Heart left ventricle (tissue), 16 donors: ENCODE measurements around the gene MSGN1. TPM values are rescaled to one million over a fixed set of nuclear protein-coding genes. Genes with fewer than 3 reads are reported as not detected.

Experiments used
- ATAC-seq, 4 donors: fragments of 200-7000 bp; cut with Tn5 transposase; one replicate each; pipeline ENCODE4 v1.9.1; 2020 to 2022; ENCODE audit warnings: moderate library complexity in 4 of 4, mild to moderate bottlenecking in 3 of 4, moderate number of reproducible peaks in 1 of 4
- DNase-seq, 5 donors: peaks; one replicate each; pipeline ENCODE4 v3.0.0-alpha.2; 2020
- H3K27ac ChIP-seq, 12 donors: fragments of 200-600 bp; sonication (generic) in 4 of 12; one replicate each; pipeline versions ENCODE4 v1.5.0 to v1.8.0; 2016 to 2022; ENCODE audit warnings: mild to moderate bottlenecking in 2 of 12
- H3K27me3 ChIP-seq, 9 donors: fragments of 200-600 bp; sonication (generic) in 2 of 9; one replicate each; pipeline versions ENCODE4 v1.5.1 to v1.8.0; 2016 to 2022; ENCODE audit warnings: mild to moderate bottlenecking in 3 of 9
- H3K36me3 ChIP-seq, 9 donors: fragments of 200-600 bp; sonication (generic) in 2 of 9; one replicate each; pipeline versions ENCODE4 v1.5.0 to v1.8.0; 2018 to 2022; ENCODE audit warnings: mild to moderate bottlenecking in 2 of 9
- H3K4me1 ChIP-seq, 12 donors: fragments of 200-600 bp; sonication (generic) in 4 of 12; one replicate each; pipeline versions ENCODE4 v1.5.0 to v1.8.0; 2016 to 2022; ENCODE audit warnings: mild to moderate bottlenecking in 3 of 12
- H3K4me3 ChIP-seq, 12 donors: fragments of 200-600 bp; sonication (generic) in 4 of 12; one replicate each; pipeline versions ENCODE4 v1.5.0 to v1.8.0; 2017 to 2022; ENCODE audit warnings: mild to moderate bottlenecking in 9 of 12, moderate library complexity in 4 of 12
- H3K9me3 ChIP-seq, 12 donors: fragments of 200-600 bp; sonication (generic) in 4 of 12; one replicate each; pipeline versions ENCODE4 v1.5.0 to v1.8.0; 2016 to 2022; ENCODE audit warnings: mild to moderate bottlenecking in 1 of 12
- CTCF ChIP-seq, 12 donors: fragments of 200-600 bp; sonication (generic) in 4 of 12; IDR thresholded peaks; one replicate each; pipeline versions ENCODE4 v1.5.0 to v1.8.0; 2018 to 2022; ENCODE audit warnings: antibody characterized with exemption in 12 of 12, mild to moderate bottlenecking in 5 of 12
- POLR2A ChIP-seq, 2 donors: fragments of 450-650 bp; IDR thresholded peaks; one replicate each; pipeline ENCODE4 v1.6.1; 2017; ENCODE audit warnings: antibody characterized with exemption in 2 of 2, mild to moderate bottlenecking in 2 of 2, moderate library complexity in 2 of 2
- WGBS, 4 donors: extraction: QIAGEN DNeasy Blood & Tissue Kit in 2 of 4; methylation state at CpG; one replicate each; pipeline versions ENCODE4 v1.1.5 to v1.1.7; 2013 to 2018; 5-methylcytosine and 5-hydroxymethylcytosine counted together
- intact Hi-C, 10 donors: fragments of 100-400 bp; cut with DNase I; formaldehyde crosslinking; loops; one replicate each; pipeline versions ENCODE4 v1.11.1 to v1.14.2; 2022
- polyA plus RNA-seq, 2 donors: library from polyadenylated mRNA; stranded (reverse); fragments of 200-250 nt; gene quantifications; one replicate each; pipeline ENCODE4 v1.2.3, GENCODE V29; 2013
- total RNA-seq, 9 donors: library from RNA; depleted of rRNA in 2 of 9; stranded (reverse); fragments of >200 nt in 2 of 9; fragmentation: NEBNext Ultra II Directional in 3 of 9; extraction: Animal tissue kit (Norgen Biotek cat#: 25700) in 3 of 9; gene quantifications; one replicate each; pipeline versions ENCODE4 v1.1.0 to v1.2.4, GENCODE V29; 2016 to 2023
- donor health status: ischemic (EF 13 %, LVEDD 7.1; RV severe dilation, severe dysfunction).
- donor health status: healthy with polysubstance abuse.
- donor health status: DM: no; HTN: yes; CAD: no.
- donor health status: DM: no; HTN: no; CAD: no.
- donor health status: ischemic (EF 25% LVEDD 6.9; RV normal size, moderate dysfunction).
- donor health status: ischemic (EF 25% LVEDD 5.7; RV mildly dilated, moderate dysfunction).
- donor health status: healthy.
- donor health status: DM: yes; HTN: yes; CAD: no.
- donor health status: ischemic (EF 35%, LVEDD 5.7; RV mildly dilated, moderate dysfunction).
- donor health status: nonischemic (EF 11% LVEDD 7.7; RV severe dilation, severe dysfunction).
- donor health status: DM: yes; HTN: yes; CAD: no.
- donor health status: PGD.
- donor health status: ischemic (EF 29% LVEDD 5.4; RV normal size, mild dysfunction).
- donor health status: nonischemic (EF 23%, LVEDD 6.1; RV moderate dilation, normal function).

Gene MSGN1
- total and polyA plus RNA-seq, 11 donors, result not detected

DNA sequence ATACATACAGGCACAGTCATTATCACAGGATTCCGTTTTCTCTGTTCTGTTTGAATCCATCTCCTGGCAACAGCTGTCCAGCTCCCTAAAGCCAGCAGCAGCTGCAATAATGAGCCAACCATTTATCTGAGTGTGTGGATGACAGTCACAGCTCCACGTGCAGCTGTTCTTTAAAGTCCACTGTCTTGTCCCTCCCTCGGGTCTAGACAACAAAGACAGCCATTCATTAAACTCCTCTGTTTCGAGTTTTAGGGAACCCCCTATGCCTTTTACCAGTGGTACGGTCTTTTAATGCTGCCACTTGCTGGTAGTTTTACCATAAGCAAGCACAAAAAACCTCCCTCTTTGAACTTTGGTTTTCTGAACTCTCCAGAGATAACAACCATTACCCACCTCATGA, 16.0 kb upstream of the MSGN1 start:
- WGBS, 4 donors, result 33 to 57% (median 48%) methylated on average over 4 to 5 of the region's 5 CpGs
- no peaks in the 10 kb centered on the region for H3K36me3 ChIP-seq
- no peaks in the 10 kb centered on the region for H3K27me3 ChIP-seq
- ATAC-seq (peak; percentile 81 to 93 (median 90)), DNase-seq (peak in 2 of 5 donors; percentile 36 to 37)
- H3K4me3 ChIP-seq, result peak overlapping the region in 1 of 12 donors; percentile 6
- peak overlapping the region in 1 of 12 donors; percentile 61 for H3K27ac ChIP-seq
- no peaks in the 10 kb centered on the region for H3K9me3 ChIP-seq
- peaks cover 0 to 21% (median 11%) of the 10 kb centered on the region in 12 donors for H3K4me1 ChIP-seq
- intact Hi-C loops, result loop anchor here in 1 of 10 donors (2.0 kb wide), 1 partner anchor 21 kb away; no protein-coding TSS in a partner anchor
- no peak for TF ChIP-seq POLR2A (IDR thresholded peaks at IDR 0.05)
- no peak for TF ChIP-seq CTCF (IDR thresholded peaks at IDR 0.05)

DNA sequence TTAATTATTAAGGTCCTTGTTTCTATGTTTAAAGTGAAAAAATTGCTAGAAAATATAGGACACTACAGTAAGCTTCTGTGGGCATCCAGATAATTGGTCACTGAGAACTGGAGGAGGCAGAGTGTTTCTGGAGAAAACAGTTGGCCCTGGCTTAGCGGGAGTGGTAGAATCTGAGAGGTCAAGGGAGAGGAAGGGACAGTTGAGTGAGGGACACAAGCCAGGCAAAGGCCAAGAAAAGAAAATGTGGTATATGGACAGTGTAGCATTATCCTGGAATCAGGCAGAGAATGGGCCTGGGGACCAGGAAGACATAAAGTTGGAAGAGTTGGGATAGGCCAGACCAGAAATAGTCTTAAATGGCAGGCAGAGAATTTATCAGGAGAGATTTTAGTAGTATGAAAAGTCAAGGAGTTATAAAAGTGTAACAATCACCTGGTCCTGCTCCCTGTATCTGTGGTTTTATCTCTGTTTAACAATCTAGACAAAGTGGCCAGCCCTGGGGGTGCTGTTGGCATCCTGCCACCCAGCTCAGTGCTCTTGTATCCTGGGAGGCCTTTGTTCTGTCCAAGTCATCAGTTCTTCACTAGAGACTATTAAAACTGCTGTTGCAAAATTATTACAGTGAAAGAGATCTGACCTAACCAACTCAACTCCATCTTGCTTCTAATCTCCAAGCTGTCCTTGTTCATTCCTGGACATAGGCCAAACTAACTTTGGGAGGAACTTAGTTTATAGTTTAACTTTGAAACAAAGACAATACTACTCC, 15.4 kb upstream of the MSGN1 start:
- Histone ChIP-seq H3K36me3 (no peaks in the 10 kb centered on the region), H3K27me3 (no peaks in the 10 kb centered on the region), H3K4me3 (no peak overlapping the region), H3K27ac (peak overlapping the region in 1 of 12 donors; percentile 61), H3K9me3 (no peaks in the 10 kb centered on the region), H3K4me1 (peaks cover 0 to 21% (median 11%) of the 10 kb centered on the region in 12 donors)
- intact Hi-C loops, result loop anchor here in 1 of 10 donors (2.0 kb wide), 1 partner anchor 20 kb away; no protein-coding TSS in a partner anchor
- 89 to 95% (median 93%) methylated on average over 1 of the region's 1 CpG for WGBS, 4 donors
- no peak for DNase-seq
- TF ChIP-seq CTCF (IDR thresholded peaks at IDR 0.05), result no peak
- TF ChIP-seq POLR2A (IDR thresholded peaks at IDR 0.05), result no peak
- no peak for ATAC-seq

GRCh38 chr2:17803497-17803896, 12.8 kb upstream of the MSGN1 start:
- no peaks in the 10 kb centered on the region for H3K27me3 ChIP-seq
- ATAC-seq (no peak), DNase-seq (no peak)
- H3K4me1 ChIP-seq, result peaks cover 0 to 21% (median 11%) of the 10 kb centered on the region in 12 donors
- H3K4me3 ChIP-seq, result no peak overlapping the region
- intact Hi-C loops, result no loop called here
- no peak overlapping the region for H3K27ac ChIP-seq
- TF ChIP-seq CTCF (IDR thresholded peaks at IDR 0.05) (no peak), POLR2A (IDR thresholded peaks at IDR 0.05) (no peak)
- no peaks in the 10 kb centered on the region for H3K36me3 ChIP-seq
- no peaks in the 10 kb centered on the region for H3K9me3 ChIP-seq
- WGBS, 4 donors, result 66 to 75% (median 73%) methylated on average over 3 of the region's 3 CpGs

DNA sequence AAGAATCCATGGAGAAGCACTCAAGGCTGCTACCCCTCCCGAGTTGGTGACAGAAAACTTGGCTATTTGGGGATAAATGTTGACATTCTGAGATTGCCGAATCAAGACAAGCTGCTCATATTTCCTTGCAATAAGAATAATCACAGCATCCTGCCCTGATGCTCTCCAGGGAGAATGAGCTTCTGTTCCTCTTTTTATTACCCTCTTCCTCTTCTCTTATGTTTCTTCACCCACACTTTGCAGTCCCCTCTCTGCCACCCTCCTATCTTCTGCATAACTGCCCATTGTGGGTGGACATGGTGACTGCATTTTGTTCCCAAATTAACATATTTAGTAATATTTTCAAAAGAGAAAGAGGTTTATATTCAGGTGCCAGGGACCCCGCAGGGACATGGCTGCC, 11.9 kb upstream of the MSGN1 start:
- Histone ChIP-seq H3K9me3 (no peaks in the 10 kb centered on the region), H3K4me1 (peaks cover 0 to 18% (median 10%) of the 10 kb centered on the region in 12 donors), H3K27ac (peak overlapping the region in 1 of 12 donors; percentile 33), H3K27me3 (no peaks in the 10 kb centered on the region), H3K36me3 (no peaks in the 10 kb centered on the region), H3K4me3 (no peak overlapping the region)
- DNase-seq (no peak), ATAC-seq (no peak)
- WGBS, 4 donors, result 52 to 63% (median 60%) methylated on average over 3 of the region's 3 CpGs
- intact Hi-C loops, result no loop called here
- TF ChIP-seq CTCF (IDR thresholded peaks at IDR 0.05), result no peak
